ENCODE measurements around the gene ADGRG4. TPM values are rescaled to one million over a fixed set of nuclear protein-coding genes. Genes with fewer than 3 reads are reported as not detected.

ADGRG4 gene
- polyA plus RNA-seq, 1 donor from 2014 or later, result not detected

GRCh38 chrX:136395271-136395670 lies 94.5 kb downstream of the ADGRG4 start:
- Histone ChIP-seq H3K9ac (ENCODE audit: low read length) (no peak overlapping the region), H2AFZ (ENCODE audit: low read depth, low read length) (no peak overlapping the region), H3K27me3 (ENCODE audit: insufficient read depth, low read depth, low read length) (no peaks in the 10 kb centered on the region), H3K4me3 (ENCODE audit: low read length) (no peak overlapping the region), H3K9me3 (ENCODE audit: low read length) (no peaks in the 10 kb centered on the region), H3F3A (ENCODE audit: insufficient read depth, low read length, poor library complexity, severe bottlenecking) (no peaks in the 10 kb centered on the region), H3K27ac (ENCODE audit: low read length) (no peak overlapping the region), H3K4me2 (ENCODE audit: low read length) (no peak overlapping the region), H3K9me2 (ENCODE audit: insufficient read depth, low read length) (no peaks in the 10 kb centered on the region), H3K79me2 (replicated peaks; ENCODE audit: insufficient read depth, low read length) (no peaks in the 10 kb centered on the region), H4K20me1 (ENCODE audit: insufficient read depth) (no peaks in the 10 kb centered on the region), H3K36me3 (ENCODE audit: insufficient read depth, low read length) (no peaks in the 10 kb centered on the region)
- no peak for TF ChIP-seq MXI1 (conservative IDR thresholded peaks at IDR 0.05; ENCODE audit: poor library complexity, severe bottlenecking)
- no peak for TF ChIP-seq RAD21 (conservative IDR thresholded peaks at IDR 0.05)
- no peak for TF ChIP-seq POLR2AphosphoS5 (IDR thresholded peaks at IDR 0.05)
- TF ChIP-seq EZH2 (IDR thresholded peaks at IDR 0.05; ENCODE audit: borderline replicate concordance, insufficient read depth, low read length, poor library complexity, severe bottlenecking), result no peak
- no peak for TF ChIP-seq EP300 (conservative IDR thresholded peaks at IDR 0.05; ENCODE audit: poor library complexity, severe bottlenecking)
- TF ChIP-seq, protein P1, sequence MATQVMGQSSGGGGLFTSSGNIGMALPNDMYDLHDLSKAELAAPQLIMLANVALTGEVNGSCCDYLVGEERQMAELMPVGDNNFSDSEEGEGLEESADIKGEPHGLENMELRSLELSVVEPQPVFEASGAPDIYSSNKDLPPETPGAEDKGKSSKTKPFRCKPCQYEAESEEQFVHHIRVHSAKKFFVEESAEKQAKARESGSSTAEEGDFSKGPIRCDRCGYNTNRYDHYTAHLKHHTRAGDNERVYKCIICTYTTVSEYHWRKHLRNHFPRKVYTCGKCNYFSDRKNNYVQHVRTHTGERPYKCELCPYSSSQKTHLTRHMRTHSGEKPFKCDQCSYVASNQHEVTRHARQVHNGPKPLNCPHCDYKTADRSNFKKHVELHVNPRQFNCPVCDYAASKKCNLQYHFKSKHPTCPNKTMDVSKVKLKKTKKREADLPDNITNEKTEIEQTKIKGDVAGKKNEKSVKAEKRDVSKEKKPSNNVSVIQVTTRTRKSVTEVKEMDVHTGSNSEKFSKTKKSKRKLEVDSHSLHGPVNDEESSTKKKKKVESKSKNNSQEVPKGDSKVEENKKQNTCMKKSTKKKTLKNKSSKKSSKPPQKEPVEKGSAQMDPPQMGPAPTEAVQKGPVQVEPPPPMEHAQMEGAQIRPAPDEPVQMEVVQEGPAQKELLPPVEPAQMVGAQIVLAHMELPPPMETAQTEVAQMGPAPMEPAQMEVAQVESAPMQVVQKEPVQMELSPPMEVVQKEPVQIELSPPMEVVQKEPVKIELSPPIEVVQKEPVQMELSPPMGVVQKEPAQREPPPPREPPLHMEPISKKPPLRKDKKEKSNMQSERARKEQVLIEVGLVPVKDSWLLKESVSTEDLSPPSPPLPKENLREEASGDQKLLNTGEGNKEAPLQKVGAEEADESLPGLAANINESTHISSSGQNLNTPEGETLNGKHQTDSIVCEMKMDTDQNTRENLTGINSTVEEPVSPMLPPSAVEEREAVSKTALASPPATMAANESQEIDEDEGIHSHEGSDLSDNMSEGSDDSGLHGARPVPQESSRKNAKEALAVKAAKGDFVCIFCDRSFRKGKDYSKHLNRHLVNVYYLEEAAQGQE (IDR thresholded peaks at IDR 0.05; ENCODE audit: borderline replicate concordance), result no peak
- TF ChIP-seq CTCF (IDR thresholded peaks at IDR 0.05; ENCODE audit: poor library complexity, severe bottlenecking), result no peak
- TF ChIP-seq SMC3 (conservative IDR thresholded peaks at IDR 0.05; ENCODE audit: poor library complexity), result no peak
- TF ChIP-seq TAF1 (IDR thresholded peaks at IDR 0.05; ENCODE audit: low read depth), result no peak

- H3K9me2 ChIP-seq (ENCODE audit: insufficient read depth, low read length), result no peaks in the 10 kb centered on the region
- no peaks in the 10 kb centered on the region for H3K27me3 ChIP-seq (ENCODE audit: insufficient read depth, low read depth, low read length)
- TF ChIP-seq POLR2AphosphoS5 (IDR thresholded peaks at IDR 0.05), result no peak
- TF ChIP-seq RAD21 (conservative IDR thresholded peaks at IDR 0.05), result no peak
- TF ChIP-seq, protein P1 (IDR thresholded peaks at IDR 0.05; ENCODE audit: borderline replicate concordance), result no peak
- no peak for TF ChIP-seq SMC3 (conservative IDR thresholded peaks at IDR 0.05; ENCODE audit: poor library complexity)
- TF ChIP-seq MXI1 (conservative IDR thresholded peaks at IDR 0.05; ENCODE audit: poor library complexity, severe bottlenecking), result no peak
- TF ChIP-seq CTCF (IDR thresholded peaks at IDR 0.05; ENCODE audit: poor library complexity, severe bottlenecking), result no peak
- TF ChIP-seq EP300 (conservative IDR thresholded peaks at IDR 0.05; ENCODE audit: poor library complexity, severe bottlenecking), result no peak
- TF ChIP-seq EZH2 (IDR thresholded peaks at IDR 0.05; ENCODE audit: borderline replicate concordance, insufficient read depth, low read length, poor library complexity, severe bottlenecking), result no peak
- TF ChIP-seq TAF1 (IDR thresholded peaks at IDR 0.05; ENCODE audit: low read depth), result no peak
These were observed 96.2 kb downstream of the ADGRG4 start for GRCh38 chrX:136397001-136397400.

More at GRCh38 chrX:136397001-136397400, 96.2 kb downstream of the ADGRG4 start:
- Histone ChIP-seq H4K20me1 (ENCODE audit: insufficient read depth) (no peaks in the 10 kb centered on the region), H2AFZ (ENCODE audit: low read depth, low read length) (no peak overlapping the region), H3K27ac (ENCODE audit: low read length) (no peak overlapping the region), H3K4me3 (ENCODE audit: low read length) (no peak overlapping the region), H3F3A (ENCODE audit: insufficient read depth, low read length, poor library complexity, severe bottlenecking) (no peaks in the 10 kb centered on the region), H3K4me2 (ENCODE audit: low read length) (no peak overlapping the region), H3K9me3 (ENCODE audit: low read length) (no peaks in the 10 kb centered on the region), H3K36me3 (ENCODE audit: insufficient read depth, low read length) (no peaks in the 10 kb centered on the region), H3K9ac (ENCODE audit: low read length) (no peak overlapping the region), H3K79me2 (replicated peaks; ENCODE audit: insufficient read depth, low read length) (no peaks in the 10 kb centered on the region)
